ENCODE data around the gene GAK. TPM values are rescaled to one million over a fixed set of nuclear protein-coding genes. Genes with fewer than 3 reads are reported as not detected.

The GAK gene
- total RNA-seq: 89.1 and 104 TPM in 2 replicates

GRCh38 chr4:931960-932712, at the start of gene GAK, which contains the start of gene TMEM175:
Gene GAK (minus strand): TSS chr4:932316. CDS start chr4:932187, 129 bp downstream.
Gene TMEM175 (plus strand): TSS chr4:932460. CDS start chr4:947740, 15,280 bp downstream.

GRCh38 chr4:973431-974397, 41.6 kb upstream of the GAK start, which contains the start of gene DGKQ:
Gene DGKQ (minus strand): TSS chr4:973569. CDS start chr4:973482, 87 bp downstream.

GRCh38 chr4:825971-826330, 106.2 kb downstream of the GAK start, which contains the start of gene CPLX1:
Gene CPLX1 (minus strand): TSS chr4:826129. CDS start chr4:824522, 1,607 bp downstream.

Other genes with a start within 250 kb of the GAK start
- not detected in 2 replicates for gene SLC49A3, start 243.2 kb downstream of the GAK start, total RNA-seq
- gene PCGF3, start 226.5 kb downstream of the GAK start, total RNA-seq: 19.3 and 19.7 TPM in 2 replicates
- gene CPLX1, start 106.2 kb downstream of the GAK start, total RNA-seq: 0.23 TPM in 1 of 2 replicates, not detected in the other
- gene TMEM175, start 144 bp upstream of the GAK start, total RNA-seq: 13.2 and 21.5 TPM in 2 replicates
- 11.8 and 14.7 TPM in 2 replicates for gene DGKQ, start 41.3 kb upstream of the GAK start, total RNA-seq
- 1.5 and 5.9 TPM in 2 replicates for gene IDUA, start 54.7 kb upstream of the GAK start, total RNA-seq
- not detected in 2 replicates for gene SLC26A1, start 61.1 kb upstream of the GAK start, total RNA-seq
- 11.8 and 13.7 TPM in 2 replicates for gene FGFRL1, start 79.3 kb upstream of the GAK start, total RNA-seq
- 1.2 TPM in 1 of 2 replicates, not detected in the other for gene RNF212, start 181.2 kb upstream of the GAK start, total RNA-seq
- 0.08 and 4.7 TPM in 2 replicates for gene SPON2, start 240.3 kb upstream of the GAK start, total RNA-seq